ENCODE results near the gene U2AF2. TPM values are rescaled to one million over a fixed set of nuclear protein-coding genes. Genes with fewer than 3 reads are reported as not detected.

The U2AF2 gene
- 100 to 1,000 TPM in 2 of 4 donors, 10 to 100 TPM in 2; 80.4 to 122 (median 104) TPM for total RNA-seq

- Histone ChIP-seq H3K9me3 (no peaks in the 10 kb centered on the region), H3K27me3 (no peaks in the 10 kb centered on the region), H3K4me3 (peak within 1 kb of the TSS; percentile 78 to 100 (median 92)), H3K4me1 (peaks cover 52 to 68% (median 57%) of the 10 kb centered on the region in 4 donors), H3K27ac (replicated peaks in 1 of 4) (peak within 1 kb of the TSS; percentile 97 to 100 (median 98)), H3K36me3 (peaks cover 7 to 39% (median 22%) of the 10 kb centered on the region in 4 donors)
- under 1% methylated on average over 45 of the region's 95 CpGs for WGBS
- peak; percentile 98 for DNase-seq (ENCODE audit: extremely low spot score)
- TF ChIP-seq EP300 (IDR thresholded peaks at IDR 0.05) (no peak), POLR2AphosphoS5 (IDR thresholded peaks at IDR 0.05) (peak; percentile 36 to 87), CTCF (IDR thresholded peaks at IDR 0.05) (peak in 1 of 3 experiments; percentile 8), POLR2A (IDR thresholded peaks at IDR 0.05; ENCODE audit: low read depth) (peak; percentile 39)
- intact Hi-C loops (cut with DNase I), result loop anchor here (10.0 kb wide), 1 partner anchor 540 kb away; the partner anchor contains the start of gene PPP1R12C
These were observed at the start of gene U2AF2 for GRCh38 chr19:55654868-55655647. Gene U2AF2 (plus strand): TSS chr19:55655035. CDS start chr19:55655105, 70 bp downstream.

- Histone ChIP-seq H3K27ac (replicated peaks in 1 of 4) (peak overlapping the region; percentile 89 to 99 (median 96)), H3K36me3 (peaks cover 0 to 28% (median 22%) of the 10 kb centered on the region in 4 donors), H3K27me3 (no peaks in the 10 kb centered on the region), H3K9me3 (no peaks in the 10 kb centered on the region), H3K4me3 (peak overlapping the region; percentile 69 to 93 (median 89)), H3K4me1 (peaks cover 29 to 77% (median 51%) of the 10 kb centered on the region in 4 donors)
- intact Hi-C loops (cut with DNase I), result no loop called here
- DNase-seq (ENCODE audit: extremely low spot score), result peak; percentile 99
- WGBS, result under 1% methylated on average over 16 of the region's 43 CpGs
- peak; percentile 57 to 82 for TF ChIP-seq POLR2AphosphoS5 (IDR thresholded peaks at IDR 0.05)
- TF ChIP-seq EP300 (IDR thresholded peaks at IDR 0.05), result no peak
These were observed 49.6 kb upstream of the U2AF2 start for GRCh38 chr19:55605207-55605636.

GRCh38 chr19:55605637-55606470 is 49.0 kb upstream of the U2AF2 start, which contains the start of gene ZNF865:
Gene ZNF865 (plus strand): TSS chr19:55605647. CDS start chr19:55613619, 7,972 bp downstream.
- Histone ChIP-seq H3K27me3 (no peaks in the 10 kb centered on the region), H3K36me3 (peaks cover 0 to 33% (median 23%) of the 10 kb centered on the region in 4 donors), H3K9me3 (no peaks in the 10 kb centered on the region), H3K27ac (replicated peaks in 1 of 4) (peak within 1 kb of the TSS; percentile 89 to 99 (median 96)), H3K4me1 (peaks cover 33 to 74% (median 52%) of the 10 kb centered on the region in 4 donors), H3K4me3 (peak within 1 kb of the TSS; percentile 69 to 93 (median 89))
- intact Hi-C loops (cut with DNase I), result loop anchor here (2.0 kb wide), 1 partner anchor 89 kb away; no protein-coding TSS in a partner anchor
- under 1% methylated on average over 18 of the region's 44 CpGs for WGBS
- peak; percentile 95 for DNase-seq (ENCODE audit: extremely low spot score)
- TF ChIP-seq CTCF (IDR thresholded peaks at IDR 0.05), result peak; percentile 62 to 76 (median 72)
- TF ChIP-seq POLR2A (IDR thresholded peaks at IDR 0.05; ENCODE audit: low read depth), result peak; percentile 13
- no peak for TF ChIP-seq EP300 (IDR thresholded peaks at IDR 0.05)
- peak in 1 of 2 donors; percentile 21 for TF ChIP-seq POLR2AphosphoS5 (IDR thresholded peaks at IDR 0.05)

GRCh38 chr19:55606471-55606787 is 48.4 kb upstream of the U2AF2 start:
- Histone ChIP-seq H3K36me3 (peaks cover 0 to 33% (median 23%) of the 10 kb centered on the region in 4 donors), H3K4me3 (peak overlapping the region; percentile 69 to 93 (median 89)), H3K4me1 (peaks cover 36 to 74% (median 52%) of the 10 kb centered on the region in 4 donors), H3K9me3 (no peaks in the 10 kb centered on the region), H3K27me3 (no peaks in the 10 kb centered on the region), H3K27ac (replicated peaks in 1 of 4) (peak overlapping the region; percentile 89 to 99 (median 96))
- WGBS, result 21% methylated on average over 12 of the region's 12 CpGs
- TF ChIP-seq EP300 (IDR thresholded peaks at IDR 0.05), result no peak
- no peak for TF ChIP-seq POLR2AphosphoS5 (IDR thresholded peaks at IDR 0.05)
- no peak for TF ChIP-seq POLR2A (IDR thresholded peaks at IDR 0.05; ENCODE audit: low read depth)
- TF ChIP-seq CTCF (IDR thresholded peaks at IDR 0.05), result no peak
- DNase-seq (ENCODE audit: extremely low spot score), result no peak
- intact Hi-C loops (cut with DNase I), result loop anchor here (2.0 kb wide), 1 partner anchor 90 kb away; no protein-coding TSS in a partner anchor
